Measurements from ENCODE around the gene NBL1.

The NBL1 gene

DNA sequence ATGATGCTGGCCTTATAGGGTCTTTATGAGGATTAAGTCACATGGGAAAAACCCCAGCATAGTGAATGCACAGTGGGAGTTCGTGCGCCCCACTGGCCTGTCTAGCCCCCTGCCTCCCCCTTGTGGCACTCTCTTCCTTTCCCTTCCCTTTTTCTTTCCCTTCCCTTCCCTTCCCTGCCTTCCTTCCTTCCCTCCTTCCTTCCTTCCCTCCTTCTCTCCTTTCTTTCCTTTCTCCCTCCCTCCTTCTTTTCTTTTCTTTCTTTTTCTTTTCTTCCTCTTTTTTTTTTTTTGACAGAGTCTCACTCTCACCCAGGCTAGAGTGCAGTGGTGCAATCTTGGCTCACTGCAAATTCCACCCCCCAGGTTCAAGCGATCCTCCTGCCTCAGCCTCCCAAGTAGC lies 59.2 kb downstream of the NBL1 start:
- DNase-seq (ENCODE audit: low spot score), result no peak

DNA sequence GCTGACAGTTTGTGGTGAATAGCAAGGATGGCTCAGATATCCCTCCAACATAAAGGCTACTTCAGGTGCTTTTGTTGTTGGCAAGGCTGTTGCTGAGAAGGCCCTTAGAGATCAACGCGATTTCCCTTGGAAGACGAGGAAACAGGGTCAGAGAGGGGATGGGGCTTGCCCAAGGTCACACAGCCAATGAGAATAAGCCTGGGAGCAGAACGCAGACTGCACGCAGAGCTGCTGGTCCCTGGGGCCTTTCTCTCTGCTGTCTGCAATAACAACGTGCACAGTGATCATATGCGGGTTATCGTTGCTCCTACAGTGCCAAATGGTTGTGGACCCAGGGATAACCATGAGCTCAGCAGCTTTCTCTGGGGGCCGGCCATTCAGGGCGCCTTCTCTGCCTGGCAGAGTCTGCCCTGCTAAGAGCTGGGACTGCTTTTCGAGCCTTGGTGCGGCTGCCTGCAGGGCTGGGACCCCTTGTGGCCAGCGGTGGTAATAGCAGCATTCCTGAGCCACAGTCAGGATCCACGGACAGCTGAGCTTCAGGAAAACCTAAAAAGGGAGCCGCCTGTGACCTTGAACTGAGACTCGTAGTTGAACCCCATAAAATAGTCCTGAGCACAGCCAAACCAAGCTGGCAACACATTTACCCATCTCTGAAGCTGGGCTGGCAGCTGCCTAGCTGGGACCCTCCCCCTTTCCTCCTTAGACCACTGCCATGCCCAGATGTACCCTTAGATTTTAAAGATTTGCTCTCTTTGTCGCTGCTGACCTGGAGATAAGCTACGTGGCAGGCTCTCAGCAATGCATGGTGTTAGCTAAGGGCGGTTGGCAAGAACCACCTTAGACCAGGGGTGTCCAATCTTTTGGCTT lies 60.4 kb downstream of the NBL1 start:
- DNase-seq (ENCODE audit: low spot score), result peak; percentile 55

DNA sequence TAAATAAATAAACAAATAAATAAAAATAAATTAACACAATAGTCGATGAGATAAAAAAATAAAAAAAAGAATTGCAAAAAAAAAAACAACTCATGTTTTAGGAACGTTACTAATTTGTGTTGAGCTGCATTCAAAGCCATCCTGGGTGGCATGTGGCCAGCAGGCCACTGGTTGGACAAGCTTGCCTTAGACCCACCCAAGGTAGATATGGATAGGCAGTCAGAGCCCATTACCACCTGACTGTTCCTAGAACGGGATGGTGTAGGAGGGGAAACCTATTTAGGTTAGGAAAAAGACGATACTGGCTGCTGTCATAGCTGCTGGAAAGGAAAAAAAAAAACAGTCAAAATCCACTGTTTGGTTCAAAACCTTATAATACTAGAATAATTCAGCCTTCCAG lies 61.4 kb downstream of the NBL1 start:
- no peak for DNase-seq (ENCODE audit: low spot score)

DNA sequence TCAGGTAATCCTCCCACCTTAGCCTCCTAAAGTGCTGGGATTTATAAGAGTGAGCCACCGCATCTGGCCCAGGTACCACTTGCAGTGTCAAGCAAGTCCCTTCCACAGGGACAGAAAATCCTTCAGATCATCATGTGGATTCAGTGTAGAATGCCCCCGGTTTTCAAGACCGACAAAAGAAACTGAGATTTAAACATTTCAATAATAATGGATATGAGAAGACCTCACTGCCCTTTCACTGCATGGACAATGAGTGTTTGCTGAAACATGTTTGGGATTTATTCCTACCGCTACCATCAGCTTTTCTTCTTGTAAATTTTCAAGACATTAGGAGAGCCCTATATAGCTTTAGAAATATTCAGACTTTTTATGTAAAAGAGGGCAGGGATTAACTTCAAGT lies 62.0 kb downstream of the NBL1 start:
- DNase-seq (ENCODE audit: low spot score), result no peak

All from NAMALWA (cell line).